Mucosa of rectum (tissue), 2 donors: ENCODE data around the gene TYW3.
"Not testable (repeated sequence)": the region's sequence is repeated elsewhere in the genome, so short reads cannot be mapped to it uniquely, and the experiment has no call there.

Experiments
- H3K27ac ChIP-seq, 2 donors: one replicate each; pipeline ENCODE4 v1.7.0; 2013; ENCODE audit warnings: inconsistent platforms in 2 of 2, low read depth in 2 of 2, low read length in 2 of 2
- H3K27me3 ChIP-seq, 2 donors: one replicate each; pipeline ENCODE4 v1.7.0; 2013; ENCODE audit warnings: low read length in 2 of 2; ENCODE audit not compliant: control insufficient read depth in 2 of 2, insufficient read depth in 2 of 2
- H3K36me3 ChIP-seq, 2 donors: one replicate each; pipeline ENCODE4 v1.7.0; 2013; ENCODE audit warnings: low read length in 2 of 2; ENCODE audit not compliant: control insufficient read depth in 2 of 2, insufficient read depth in 2 of 2
- H3K4me1 ChIP-seq, 2 donors: one replicate each; pipeline ENCODE4 v1.7.0; 2013; ENCODE audit warnings: low read length in 2 of 2, mild to moderate bottlenecking in 1 of 2; ENCODE audit not compliant: control insufficient read depth in 2 of 2, insufficient read depth in 2 of 2
- H3K4me3 ChIP-seq, 2 donors: one replicate each; pipeline ENCODE4 v1.7.0; 2013; ENCODE audit warnings: low read length in 2 of 2
- H3K9ac ChIP-seq, 2 donors: one replicate each; pipeline ENCODE4 v1.7.0; 2013; ENCODE audit warnings: low read length in 2 of 2, low read depth in 1 of 2, mild to moderate bottlenecking in 1 of 2
- H3K9me3 ChIP-seq, 2 donors: one replicate each; pipeline ENCODE4 v1.7.0; 2013; ENCODE audit warnings: low read length in 2 of 2; ENCODE audit not compliant: control insufficient read depth in 2 of 2
- donor health status: healthy.
- donor health status: Normal muscosa, but diverticular disease.

The TYW3 gene

DNA sequence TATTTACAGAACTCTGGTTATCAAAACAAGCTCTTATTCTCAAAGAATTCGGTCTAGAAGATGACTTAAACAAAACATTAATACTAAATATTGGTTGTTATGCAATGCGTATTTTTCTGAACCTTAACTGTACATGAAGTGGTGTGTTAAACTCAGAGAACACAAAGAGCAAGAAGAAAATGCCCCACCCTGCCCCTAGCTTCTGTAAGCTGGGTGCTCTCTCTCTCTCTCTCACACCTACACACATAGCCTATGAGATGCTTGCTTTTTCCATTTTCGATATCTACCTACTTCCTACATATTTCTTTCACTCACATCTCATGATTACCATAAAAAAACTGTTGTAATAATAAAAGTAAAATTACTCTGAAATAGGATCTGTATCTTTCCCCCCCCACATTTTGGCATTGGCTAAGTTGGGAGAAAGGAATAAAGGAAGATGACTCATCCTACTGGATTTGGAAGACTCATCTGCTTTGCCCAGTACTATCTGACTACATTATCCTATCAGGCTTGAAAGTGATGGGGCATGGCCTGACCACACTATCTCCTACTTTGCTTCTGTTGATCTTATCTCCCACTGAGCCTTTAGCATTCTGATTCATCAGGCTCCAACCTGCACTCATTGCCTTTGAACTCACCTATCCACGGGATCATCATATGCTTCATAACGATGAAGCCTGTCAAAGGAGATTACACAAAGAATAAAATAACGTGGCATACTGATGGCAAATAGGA, 3.0 kb upstream of the TYW3 start:
- Histone ChIP-seq H3K36me3 (no peaks in the 10 kb centered on the region), H3K27me3 (no peaks in the 10 kb centered on the region), H3K4me1 (peaks cover 12% of the 10 kb centered on the region in 2 donors), H3K27ac (no peak overlapping the region), H3K9me3 (peaks cover 0 to 3% of the 10 kb centered on the region in 2 donors), H3K9ac (no peak overlapping the region), H3K4me3 (no peak overlapping the region)

GRCh38 chr1:74731399-74732052, 1.4 kb upstream of the TYW3 start:
- peak overlapping the region in 1 of 2 donors; percentile 51 for H3K4me3 ChIP-seq
- no peaks in the 10 kb centered on the region for H3K27me3 ChIP-seq
- H3K27ac ChIP-seq, result no peak overlapping the region
- H3K4me1 ChIP-seq, result peaks cover 12% of the 10 kb centered on the region in 2 donors
- H3K9me3 ChIP-seq, result no peaks in the 10 kb centered on the region
- peak overlapping the region in 1 of 2 donors; percentile 19 for H3K9ac ChIP-seq
- no peaks in the 10 kb centered on the region for H3K36me3 ChIP-seq

DNA sequence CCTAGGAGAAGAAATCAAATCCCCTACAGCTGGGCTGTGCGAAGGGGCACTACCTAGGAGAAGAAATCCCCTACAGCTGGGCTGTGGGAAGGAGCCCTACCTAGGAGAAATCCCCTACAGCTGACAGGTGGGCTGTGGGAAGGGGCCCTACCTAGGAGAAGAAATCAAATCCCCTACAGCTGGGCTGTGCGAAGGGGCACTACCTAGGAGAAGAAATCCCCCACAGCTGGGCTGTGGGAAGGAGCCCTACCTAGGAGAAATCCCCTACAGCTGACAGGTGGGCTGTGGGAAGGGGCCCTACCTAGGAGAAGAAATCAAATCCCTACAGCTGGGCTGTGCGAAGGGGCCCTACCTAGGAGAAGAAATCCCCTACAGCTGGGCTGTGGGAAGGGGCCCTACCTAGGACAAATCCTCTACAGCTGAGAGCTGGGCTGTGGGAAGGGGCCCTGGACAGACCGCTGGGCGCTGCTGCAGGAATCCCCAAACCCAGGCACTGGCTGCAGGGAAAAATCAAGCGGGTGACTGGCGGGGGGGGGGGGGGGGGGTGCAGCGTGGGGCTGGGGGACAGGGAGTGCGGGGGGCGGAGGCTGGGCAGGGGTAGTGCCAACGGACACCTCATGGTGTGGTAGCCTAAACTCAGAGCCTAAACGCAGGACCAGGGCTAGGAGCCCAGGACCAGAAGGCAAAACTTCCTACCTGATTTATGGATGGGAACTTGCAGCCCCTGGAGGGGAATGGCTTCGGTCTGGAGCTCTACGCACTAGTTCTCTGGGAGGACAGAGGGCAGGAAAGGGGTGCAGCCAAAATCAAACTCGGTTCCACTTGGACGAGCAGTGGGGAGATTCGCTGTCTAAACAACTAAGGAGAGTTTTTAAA, 643 bp upstream of the TYW3 start:
- H3K27me3 ChIP-seq, H3K36me3 ChIP-seq, H3K9me3 ChIP-seq: not testable (repeated sequence)
- H3K4me1 ChIP-seq, result peaks cover 12% of the 10 kb centered on the region in 2 donors
- H3K4me3 ChIP-seq, result peak overlapping the region; percentile 98 to 99
- H3K27ac ChIP-seq, result peak overlapping the region; percentile 85 to 90
- H3K9ac ChIP-seq, result peak overlapping the region; percentile 76 to 88

DNA sequence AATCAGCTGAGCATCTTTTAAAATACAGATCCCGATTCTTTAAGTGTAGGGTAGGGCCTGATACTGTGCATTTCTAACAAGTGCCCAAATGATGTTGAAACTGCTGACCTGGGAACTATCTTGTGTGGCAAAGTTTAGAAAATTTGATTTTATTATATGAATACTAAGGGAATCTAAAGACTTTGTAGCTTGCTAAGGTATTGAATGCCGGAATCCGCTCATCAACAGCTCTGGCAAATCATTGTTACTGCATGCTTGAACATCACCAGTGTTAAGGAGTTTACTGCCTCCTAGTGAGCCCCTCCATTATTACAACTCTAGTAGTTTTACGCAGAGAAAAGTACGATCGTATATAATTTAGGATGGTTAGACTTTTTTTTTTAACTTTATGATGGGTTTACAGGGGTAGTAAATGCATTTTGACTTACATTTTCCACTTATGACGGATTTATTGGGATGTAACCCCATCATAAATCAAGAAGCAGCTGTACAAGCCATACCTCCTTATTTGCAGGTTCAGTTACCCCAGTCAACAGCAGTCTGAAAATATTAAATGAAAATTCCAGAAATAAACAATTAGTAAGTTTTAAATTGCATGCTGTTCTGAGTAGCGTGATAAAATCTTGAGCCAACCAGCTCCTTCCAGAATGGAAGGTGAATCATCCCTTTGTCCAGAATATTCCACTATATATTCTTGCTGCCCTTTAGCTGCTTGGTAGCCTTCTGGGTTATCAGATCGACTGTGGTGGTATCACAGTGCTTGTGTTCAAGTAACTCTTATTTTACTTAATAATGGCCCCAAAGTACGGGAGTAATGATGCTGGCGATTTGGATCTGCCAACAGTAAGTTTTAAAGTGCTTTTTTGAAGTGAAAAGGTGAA, 892 bp downstream of the TYW3 start:
- Histone ChIP-seq H3K27me3 (no peaks in the 10 kb centered on the region), H3K4me3 (peak overlapping the region; percentile 98 to 99), H3K36me3 (peaks cover 9 to 14% of the 10 kb centered on the region in 2 donors), H3K9me3 (no peaks in the 10 kb centered on the region), H3K27ac (peak overlapping the region; percentile 85 to 90), H3K9ac (peak overlapping the region; percentile 76 to 88), H3K4me1 (peaks cover 12% of the 10 kb centered on the region in 2 donors)

DNA sequence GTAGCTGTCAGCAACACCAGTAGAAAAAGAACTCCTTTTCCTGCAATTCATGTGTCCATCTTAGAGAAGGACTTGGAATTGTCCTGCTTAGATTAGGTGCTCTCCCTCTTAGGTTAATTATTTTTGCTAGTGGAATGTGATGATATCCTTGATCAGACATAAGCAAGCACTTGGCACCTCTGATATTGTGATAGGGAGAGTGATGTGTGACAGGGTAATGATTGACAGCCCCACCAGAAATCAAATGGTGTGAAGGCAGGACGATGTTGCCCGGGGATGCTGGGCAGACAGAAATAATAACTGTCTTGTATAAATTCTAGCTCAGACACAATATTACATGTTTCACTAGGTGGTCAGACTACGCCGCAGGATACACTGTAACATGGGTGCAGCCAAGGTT, 4.4 kb downstream of the TYW3 start:
- no peak overlapping the region for H3K4me3 ChIP-seq
- no peak overlapping the region for H3K27ac ChIP-seq
- no peak overlapping the region for H3K9ac ChIP-seq
- peaks cover 14 to 24% of the 10 kb centered on the region in 2 donors for H3K36me3 ChIP-seq
- no peaks in the 10 kb centered on the region for H3K9me3 ChIP-seq
- H3K27me3 ChIP-seq, result no peaks in the 10 kb centered on the region
- peaks cover 6 to 7% of the 10 kb centered on the region in 2 donors for H3K4me1 ChIP-seq

DNA sequence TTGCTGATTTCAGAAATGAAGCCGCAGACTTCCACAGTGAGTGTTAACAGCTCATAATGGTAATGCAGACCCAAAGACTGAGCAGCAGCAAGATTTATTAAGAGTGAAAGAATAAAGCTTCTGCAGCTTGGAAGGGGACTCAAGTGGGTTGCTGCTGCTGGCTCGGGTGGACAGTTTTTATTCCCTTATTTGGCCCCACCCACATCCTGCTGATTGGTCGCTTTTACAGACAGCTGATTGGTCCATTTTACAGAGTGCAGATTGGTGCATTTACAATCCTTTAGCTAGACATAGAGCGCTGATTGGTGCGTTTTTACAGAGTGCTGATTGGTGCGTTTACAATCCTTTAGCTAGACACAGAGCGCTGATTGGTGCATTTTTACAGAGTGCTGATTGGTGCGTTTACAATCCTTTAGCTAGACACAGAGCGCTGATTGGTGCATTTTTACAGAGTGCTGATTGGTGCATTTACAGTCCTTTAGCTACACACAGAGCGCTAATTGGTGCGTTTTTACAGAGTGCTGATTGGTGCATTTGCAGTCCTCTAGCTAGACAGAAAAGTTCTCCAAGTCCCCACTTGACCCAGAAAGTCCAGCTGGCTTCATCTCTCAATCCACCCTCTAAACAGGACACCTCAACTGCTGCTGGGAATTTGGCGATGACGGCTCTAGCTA, 7.5 kb downstream of the TYW3 start:
- peaks cover 20 to 32% of the 10 kb centered on the region in 2 donors for H3K36me3 ChIP-seq
- not testable (repeated sequence) for H3K9me3 ChIP-seq, H3K4me1 ChIP-seq, H3K4me3 ChIP-seq, H3K27me3 ChIP-seq, H3K27ac ChIP-seq, H3K9ac ChIP-seq

DNA sequence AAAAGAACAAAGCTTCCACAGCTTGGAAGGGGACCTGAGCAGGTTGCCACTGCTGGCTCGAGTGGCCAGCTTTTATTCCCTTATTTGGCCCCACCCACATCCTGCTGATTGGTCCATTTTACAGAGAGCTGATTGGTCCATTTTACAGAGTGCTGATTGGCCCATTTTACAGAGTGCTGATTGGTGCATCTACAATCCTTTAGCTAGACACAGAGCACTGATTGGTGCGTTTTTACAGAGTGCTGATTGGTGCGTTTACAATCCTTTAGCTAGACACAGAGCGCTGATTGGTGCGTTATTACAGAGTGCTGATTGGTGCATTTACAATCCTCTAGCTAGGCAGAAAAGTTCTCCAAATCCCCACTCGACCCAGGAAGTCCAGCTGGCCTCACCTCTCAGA, 12.3 kb downstream of the TYW3 start:
- peaks cover 24 to 31% of the 10 kb centered on the region in 2 donors for H3K36me3 ChIP-seq
- not testable (repeated sequence) for H3K4me1 ChIP-seq, H3K4me3 ChIP-seq, H3K9me3 ChIP-seq, H3K27ac ChIP-seq, H3K27me3 ChIP-seq, H3K9ac ChIP-seq

GRCh38 chr1:74748960-74749359, 16.0 kb downstream of the TYW3 start:
- Histone ChIP-seq H3K27me3 (no peaks in the 10 kb centered on the region), H3K36me3 (peaks cover 37 to 39% of the 10 kb centered on the region in 2 donors), H3K9me3 (no peaks in the 10 kb centered on the region), H3K4me3 (no peak overlapping the region), H3K27ac (no peak overlapping the region), H3K4me1 (no peaks in the 10 kb centered on the region), H3K9ac (no peak overlapping the region)

- H3K36me3 ChIP-seq, result peaks cover 46 to 52% of the 10 kb centered on the region in 2 donors
These were observed 20.2 kb downstream of the TYW3 start for GRCh38 chr1:74753104-74753503.

More at GRCh38 chr1:74753104-74753503, 20.2 kb downstream of the TYW3 start:
- H3K9me3 ChIP-seq, result no peaks in the 10 kb centered on the region
- no peak overlapping the region for H3K9ac ChIP-seq
- H3K4me3 ChIP-seq, result no peak overlapping the region
- no peaks in the 10 kb centered on the region for H3K27me3 ChIP-seq
- no peak overlapping the region for H3K27ac ChIP-seq
- H3K4me1 ChIP-seq, result no peaks in the 10 kb centered on the region
